ENCODE results near the gene TBC1D3.
"Not testable (repeated sequence)": the region's sequence is repeated elsewhere in the genome, so short reads cannot be mapped to it uniquely, and the experiment has no call there.

DNA sequence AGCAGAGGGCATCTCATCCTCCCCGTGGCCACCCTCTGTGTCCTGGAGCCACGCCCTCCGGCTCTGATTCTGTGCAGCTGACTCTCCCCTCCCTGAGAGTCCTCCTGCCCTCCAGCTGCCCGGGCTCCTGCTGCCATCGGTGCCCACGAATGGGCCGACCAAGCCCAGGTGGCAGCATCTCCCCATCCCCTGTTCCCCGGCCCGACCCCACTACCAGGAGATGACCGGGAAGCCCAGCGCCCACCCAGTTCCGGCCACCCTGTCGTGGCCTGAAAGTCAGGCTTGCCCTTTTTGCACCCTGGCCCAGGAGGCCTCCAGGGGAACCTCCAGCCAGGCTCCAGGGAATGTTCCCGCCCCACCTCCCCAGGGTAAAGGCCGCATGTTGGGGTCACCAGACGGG lies 57.5 kb downstream of the TBC1D3 start:
- not testable (repeated sequence) for TF ChIP-seq NFYB (CRISPR knock-in tag; conservative IDR thresholded peaks at IDR 0.05; ENCODE audit: low read depth)
- TF ChIP-seq, protein P1, sequence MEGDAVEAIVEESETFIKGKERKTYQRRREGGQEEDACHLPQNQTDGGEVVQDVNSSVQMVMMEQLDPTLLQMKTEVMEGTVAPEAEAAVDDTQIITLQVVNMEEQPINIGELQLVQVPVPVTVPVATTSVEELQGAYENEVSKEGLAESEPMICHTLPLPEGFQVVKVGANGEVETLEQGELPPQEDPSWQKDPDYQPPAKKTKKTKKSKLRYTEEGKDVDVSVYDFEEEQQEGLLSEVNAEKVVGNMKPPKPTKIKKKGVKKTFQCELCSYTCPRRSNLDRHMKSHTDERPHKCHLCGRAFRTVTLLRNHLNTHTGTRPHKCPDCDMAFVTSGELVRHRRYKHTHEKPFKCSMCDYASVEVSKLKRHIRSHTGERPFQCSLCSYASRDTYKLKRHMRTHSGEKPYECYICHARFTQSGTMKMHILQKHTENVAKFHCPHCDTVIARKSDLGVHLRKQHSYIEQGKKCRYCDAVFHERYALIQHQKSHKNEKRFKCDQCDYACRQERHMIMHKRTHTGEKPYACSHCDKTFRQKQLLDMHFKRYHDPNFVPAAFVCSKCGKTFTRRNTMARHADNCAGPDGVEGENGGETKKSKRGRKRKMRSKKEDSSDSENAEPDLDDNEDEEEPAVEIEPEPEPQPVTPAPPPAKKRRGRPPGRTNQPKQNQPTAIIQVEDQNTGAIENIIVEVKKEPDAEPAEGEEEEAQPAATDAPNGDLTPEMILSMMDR (IDR thresholded peaks at IDR 0.05): not testable (repeated sequence)

Data from WTC11 (cell line).